Tibial nerve (tissue), 3 donors: Measurements from ENCODE around the gene TRAP1.

ENCODE experiments used
- POLR2A ChIP-seq, 2 donors: fragments of 450-650 bp; IDR thresholded peaks; one replicate each; pipeline ENCODE4 v1.6.1; 2017; ENCODE audit warnings: antibody characterized with exemption in 2 of 2, mild to moderate bottlenecking in 2 of 2, moderate library complexity in 2 of 2
- TF ChIP-seq, protein P1 (sequence below), 5 experiments: fragments of 200-600 bp in 3 of 5; fragments of 450-650 bp in 2 of 5; sonication (generic) in 3 of 5; IDR thresholded peaks; one replicate each; pipeline ENCODE4 v1.5.1; 2016 to 2019; ENCODE audit warnings: antibody characterized with exemption in 5 of 5, mild to moderate bottlenecking in 3 of 5, moderate library complexity in 2 of 5

DNA sequence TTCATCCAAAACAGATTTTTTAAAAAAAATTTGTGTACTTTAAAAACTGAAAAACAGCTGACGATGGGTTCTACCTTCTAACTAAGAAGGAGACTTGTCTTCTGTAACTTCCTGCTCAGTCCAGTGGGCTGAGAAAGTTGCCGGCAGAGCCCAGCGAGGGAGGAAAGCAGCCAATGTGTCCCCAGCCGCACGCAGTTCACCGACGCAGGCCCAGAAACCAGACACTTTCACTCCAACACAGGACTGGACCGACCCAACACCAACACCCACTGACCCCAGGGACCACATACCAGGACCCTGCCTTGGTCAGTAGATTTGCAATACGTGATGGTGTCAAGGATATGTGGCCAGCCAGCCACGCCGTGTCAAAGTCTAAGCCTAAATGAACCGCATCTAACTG lies 25.6 kb downstream of the TRAP1 start:
- TF ChIP-seq, protein P1, sequence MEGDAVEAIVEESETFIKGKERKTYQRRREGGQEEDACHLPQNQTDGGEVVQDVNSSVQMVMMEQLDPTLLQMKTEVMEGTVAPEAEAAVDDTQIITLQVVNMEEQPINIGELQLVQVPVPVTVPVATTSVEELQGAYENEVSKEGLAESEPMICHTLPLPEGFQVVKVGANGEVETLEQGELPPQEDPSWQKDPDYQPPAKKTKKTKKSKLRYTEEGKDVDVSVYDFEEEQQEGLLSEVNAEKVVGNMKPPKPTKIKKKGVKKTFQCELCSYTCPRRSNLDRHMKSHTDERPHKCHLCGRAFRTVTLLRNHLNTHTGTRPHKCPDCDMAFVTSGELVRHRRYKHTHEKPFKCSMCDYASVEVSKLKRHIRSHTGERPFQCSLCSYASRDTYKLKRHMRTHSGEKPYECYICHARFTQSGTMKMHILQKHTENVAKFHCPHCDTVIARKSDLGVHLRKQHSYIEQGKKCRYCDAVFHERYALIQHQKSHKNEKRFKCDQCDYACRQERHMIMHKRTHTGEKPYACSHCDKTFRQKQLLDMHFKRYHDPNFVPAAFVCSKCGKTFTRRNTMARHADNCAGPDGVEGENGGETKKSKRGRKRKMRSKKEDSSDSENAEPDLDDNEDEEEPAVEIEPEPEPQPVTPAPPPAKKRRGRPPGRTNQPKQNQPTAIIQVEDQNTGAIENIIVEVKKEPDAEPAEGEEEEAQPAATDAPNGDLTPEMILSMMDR (IDR thresholded peaks at IDR 0.05), result no peak
- TF ChIP-seq POLR2A (IDR thresholded peaks at IDR 0.05), result no peak
